Ectodermal cell (in vitro differentiated cells): Measurements from ENCODE around the gene C10orf90.

ENCODE experiments used
- H3K27ac ChIP-seq: 2 replicates; pipeline ENCODE4 v1.7.0; 2013; ENCODE audit warnings: mild to moderate bottlenecking, low read depth, low read length; ENCODE audit not compliant: insufficient read depth, poor library complexity, severe bottlenecking
- H3K27me3 ChIP-seq: 2 replicates; pipeline ENCODE4 v1.7.0; 2013; ENCODE audit warnings: mild to moderate bottlenecking, low read length; ENCODE audit not compliant: insufficient read depth, control insufficient read depth, poor library complexity, severe bottlenecking
- H3K36me3 ChIP-seq: one replicate; pipeline ENCODE4 v1.7.0; 2013; ENCODE audit warnings: low read length; ENCODE audit not compliant: control insufficient read depth, insufficient read depth
- H3K4me1 ChIP-seq: one replicate; pipeline ENCODE4 v1.7.0; 2013; ENCODE audit warnings: low read length; ENCODE audit not compliant: control insufficient read depth, insufficient read depth
- H3K4me3 ChIP-seq: 2 replicates; pipeline ENCODE4 v1.7.0; 2013; ENCODE audit warnings: low read depth, low read length, control low read depth; ENCODE audit not compliant: insufficient read depth
- H3K9me3 ChIP-seq: 2 replicates; pipeline ENCODE4 v1.7.0; 2013; ENCODE audit warnings: mild to moderate bottlenecking, low read length, moderate library complexity; ENCODE audit not compliant: control insufficient read depth
- WGBS, 2 experiments: methylation state at CpG; one replicate each; pipeline ENCODE4 v1.1.7; 2013; ENCODE audit warnings: missing lambda C conversion rate in 2 of 2; 5-methylcytosine and 5-hydroxymethylcytosine counted together

The C10orf90 gene

GRCh38 chr10:126536148-126536547 lies 134.3 kb downstream of the C10orf90 start:
- whole genome bisulfite sequencing, 2 experiments: 86 to 89% methylated on average over 9 to 10 of the region's 10 CpGs
- Histone ChIP-seq H3K4me1 (peaks cover 4% of the 10 kb centered on the region), H3K4me3 (no peak overlapping the region), H3K9me3 (no peaks in the 10 kb centered on the region), H3K27me3 (no peaks in the 10 kb centered on the region), H3K36me3 (no peaks in the 10 kb centered on the region), H3K27ac (no peak overlapping the region)

GRCh38 chr10:126533644-126534043 lies 136.8 kb downstream of the C10orf90 start:
- Histone ChIP-seq H3K4me3 (no peak overlapping the region), H3K4me1 (peaks cover 4% of the 10 kb centered on the region)
- 93 to 97% methylated on average over 5 of the region's 5 CpGs for WGBS, 2 experiments

GRCh38 chr10:126528315-126528835 lies 142.1 kb downstream of the C10orf90 start:
- H3K36me3 ChIP-seq: no peaks in the 10 kb centered on the region
- H3K27me3 ChIP-seq: no peaks in the 10 kb centered on the region
- no peaks in the 10 kb centered on the region for H3K9me3 ChIP-seq
- H3K4me3 ChIP-seq: no peak overlapping the region
- no peak overlapping the region for H3K27ac ChIP-seq
- WGBS, 2 experiments: 94 to 97% methylated on average over 8 of the region's 8 CpGs
- H3K4me1 ChIP-seq: no peaks in the 10 kb centered on the region

More at GRCh38 chr10:126533644-126534043, 136.8 kb downstream of the C10orf90 start:
- no peaks in the 10 kb centered on the region for H3K27me3 ChIP-seq
- H3K9me3 ChIP-seq: no peaks in the 10 kb centered on the region
- H3K27ac ChIP-seq: no peak overlapping the region
- no peaks in the 10 kb centered on the region for H3K36me3 ChIP-seq

- H3K36me3 ChIP-seq: no peaks in the 10 kb centered on the region
- no peak overlapping the region for H3K27ac ChIP-seq
- H3K4me1 ChIP-seq: no peaks in the 10 kb centered on the region
- WGBS, 2 experiments: 86 to 95% methylated on average over 6 to 8 of the region's 9 CpGs
- no peak overlapping the region for H3K4me3 ChIP-seq
- H3K9me3 ChIP-seq: no peaks in the 10 kb centered on the region
- no peaks in the 10 kb centered on the region for H3K27me3 ChIP-seq
These were observed 142.7 kb downstream of the C10orf90 start for GRCh38 chr10:126527645-126528314.

- no peaks in the 10 kb centered on the region for H3K27me3 ChIP-seq
- H3K27ac ChIP-seq: no peak overlapping the region
- no peaks in the 10 kb centered on the region for H3K9me3 ChIP-seq
- no peaks in the 10 kb centered on the region for H3K4me1 ChIP-seq
- WGBS, 2 experiments: 84 to 91% methylated on average over 7 of the region's 7 CpGs
- H3K4me3 ChIP-seq: no peak overlapping the region
- no peaks in the 10 kb centered on the region for H3K36me3 ChIP-seq
These were observed 145.2 kb downstream of the C10orf90 start for GRCh38 chr10:126525326-126525725.

- Histone ChIP-seq H3K4me1 (no peaks in the 10 kb centered on the region), H3K4me3 (no peak overlapping the region), H3K27ac (no peak overlapping the region), H3K9me3 (no peaks in the 10 kb centered on the region), H3K27me3 (no peaks in the 10 kb centered on the region), H3K36me3 (no peaks in the 10 kb centered on the region)
- 74 to 75% methylated on average over 5 to 6 of the region's 6 CpGs for WGBS, 2 experiments
These were observed 146.0 kb downstream of the C10orf90 start for GRCh38 chr10:126524526-126524925.

- Histone ChIP-seq H3K36me3 (no peaks in the 10 kb centered on the region), H3K9me3 (no peaks in the 10 kb centered on the region)
- 62 to 65% methylated on average over 3 of the region's 3 CpGs for WGBS, 2 experiments
These were observed 147.4 kb downstream of the C10orf90 start for GRCh38 chr10:126523071-126523470.

GRCh38 chr10:126521399-126521798 lies 149.1 kb downstream of the C10orf90 start:
- WGBS, 2 experiments: 93 to 96% methylated on average over 4 of the region's 5 CpGs
- Histone ChIP-seq H3K9me3 (no peaks in the 10 kb centered on the region), H3K4me1 (no peaks in the 10 kb centered on the region), H3K36me3 (no peaks in the 10 kb centered on the region), H3K4me3 (no peak overlapping the region), H3K27ac (no peak overlapping the region), H3K27me3 (no peaks in the 10 kb centered on the region)

More at GRCh38 chr10:126523071-126523470, 147.4 kb downstream of the C10orf90 start:
- Histone ChIP-seq H3K4me1 (no peaks in the 10 kb centered on the region), H3K27me3 (no peaks in the 10 kb centered on the region), H3K27ac (no peak overlapping the region), H3K4me3 (no peak overlapping the region)

GRCh38 chr10:126520751-126521317 lies 149.7 kb downstream of the C10orf90 start:
- 96% methylated on average over 6 of the region's 7 CpGs for WGBS, 2 experiments
- no peak overlapping the region for H3K27ac ChIP-seq

GRCh38 chr10:126519992-126520391 lies 150.5 kb downstream of the C10orf90 start:
- no peak overlapping the region for H3K4me3 ChIP-seq
- H3K27ac ChIP-seq: no peak overlapping the region
- H3K9me3 ChIP-seq: no peaks in the 10 kb centered on the region
- no peaks in the 10 kb centered on the region for H3K4me1 ChIP-seq
- no peaks in the 10 kb centered on the region for H3K36me3 ChIP-seq
- WGBS, 2 experiments: 90 to 91% methylated on average over 7 of the region's 7 CpGs
- no peaks in the 10 kb centered on the region for H3K27me3 ChIP-seq

More at GRCh38 chr10:126520751-126521317, 149.7 kb downstream of the C10orf90 start:
- H3K4me1 ChIP-seq: no peaks in the 10 kb centered on the region
- no peaks in the 10 kb centered on the region for H3K9me3 ChIP-seq
- no peak overlapping the region for H3K4me3 ChIP-seq
- H3K36me3 ChIP-seq: no peaks in the 10 kb centered on the region
- no peaks in the 10 kb centered on the region for H3K27me3 ChIP-seq
